ENCODE measurements around the gene SDK1. TPM values are rescaled to one million over a fixed set of nuclear protein-coding genes. Genes with fewer than 3 reads are reported as not detected.

Gene SDK1
- total and polyA plus RNA-seq, 4 donors, result 0.12 to 0.47 (median 0.36) TPM

DNA sequence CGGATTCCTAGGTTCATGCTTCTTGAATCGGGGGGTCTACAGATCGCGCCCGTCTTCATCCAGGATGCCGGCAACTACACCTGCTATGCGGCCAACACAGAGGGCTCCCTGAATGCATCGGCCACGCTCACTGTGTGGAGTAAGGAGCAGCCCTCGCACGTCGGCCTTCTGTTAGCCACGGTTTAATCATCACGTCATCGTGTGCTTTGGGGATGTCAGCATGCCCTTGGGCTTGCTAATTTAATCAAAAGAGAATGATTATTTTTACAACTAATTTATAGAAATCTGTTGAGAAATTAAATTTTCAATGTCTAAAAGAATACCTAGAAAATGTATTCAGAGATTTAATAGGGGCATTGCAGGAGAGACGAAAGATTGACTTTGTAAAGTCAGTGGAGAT, 668.2 kb downstream of the SDK1 start (continued):
- TF ChIP-seq, protein P1, sequence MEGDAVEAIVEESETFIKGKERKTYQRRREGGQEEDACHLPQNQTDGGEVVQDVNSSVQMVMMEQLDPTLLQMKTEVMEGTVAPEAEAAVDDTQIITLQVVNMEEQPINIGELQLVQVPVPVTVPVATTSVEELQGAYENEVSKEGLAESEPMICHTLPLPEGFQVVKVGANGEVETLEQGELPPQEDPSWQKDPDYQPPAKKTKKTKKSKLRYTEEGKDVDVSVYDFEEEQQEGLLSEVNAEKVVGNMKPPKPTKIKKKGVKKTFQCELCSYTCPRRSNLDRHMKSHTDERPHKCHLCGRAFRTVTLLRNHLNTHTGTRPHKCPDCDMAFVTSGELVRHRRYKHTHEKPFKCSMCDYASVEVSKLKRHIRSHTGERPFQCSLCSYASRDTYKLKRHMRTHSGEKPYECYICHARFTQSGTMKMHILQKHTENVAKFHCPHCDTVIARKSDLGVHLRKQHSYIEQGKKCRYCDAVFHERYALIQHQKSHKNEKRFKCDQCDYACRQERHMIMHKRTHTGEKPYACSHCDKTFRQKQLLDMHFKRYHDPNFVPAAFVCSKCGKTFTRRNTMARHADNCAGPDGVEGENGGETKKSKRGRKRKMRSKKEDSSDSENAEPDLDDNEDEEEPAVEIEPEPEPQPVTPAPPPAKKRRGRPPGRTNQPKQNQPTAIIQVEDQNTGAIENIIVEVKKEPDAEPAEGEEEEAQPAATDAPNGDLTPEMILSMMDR (IDR thresholded peaks at IDR 0.05; ENCODE audit: low read depth, low read length, missing input control), result no peak
- TF ChIP-seq GABPA (IDR thresholded peaks at IDR 0.05 in 1 of 2, conservative IDR thresholded peaks at IDR 0.05 in 1 of 2) (no peak), EGR1 (IDR thresholded peaks at IDR 0.05; ENCODE audit: low read depth in 2 of 2) (no peak), HNF4A (conservative IDR thresholded peaks at IDR 0.05) (no peak), JUND (IDR thresholded peaks at IDR 0.05) (no peak), HNF4G (IDR thresholded peaks at IDR 0.05) (no peak)
- TF ChIP-seq, protein P2, sequence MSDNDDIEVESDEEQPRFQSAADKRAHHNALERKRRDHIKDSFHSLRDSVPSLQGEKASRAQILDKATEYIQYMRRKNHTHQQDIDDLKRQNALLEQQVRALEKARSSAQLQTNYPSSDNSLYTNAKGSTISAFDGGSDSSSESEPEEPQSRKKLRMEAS (IDR thresholded peaks at IDR 0.05), result no peak

DNA sequence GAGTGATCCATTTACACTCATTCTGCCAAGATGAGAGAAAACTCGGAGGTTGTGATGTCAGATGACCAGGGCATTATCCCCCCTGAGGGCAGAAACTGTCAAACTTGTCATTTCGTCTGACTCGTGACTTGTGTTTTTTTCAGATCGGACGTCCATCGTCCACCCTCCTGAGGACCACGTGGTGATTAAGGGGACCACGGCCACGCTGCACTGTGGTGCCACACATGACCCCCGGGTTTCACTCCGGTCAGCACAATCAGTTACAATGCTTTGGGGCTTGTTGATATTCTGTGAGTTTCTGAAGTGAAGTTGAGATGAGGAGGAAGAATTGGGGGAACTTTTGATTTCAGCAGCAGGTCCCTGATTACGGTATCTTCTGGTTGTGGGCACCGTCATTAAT, 670.3 kb downstream of the SDK1 start:
- Histone ChIP-seq H3K4me3 (ENCODE audit: low read depth in 1 of 3, low read length in 3 of 3) (no peak overlapping the region), H3K27ac (ENCODE audit: low read depth in 1 of 2, low read length in 2 of 2) (no peak overlapping the region), H3K36me3 (ENCODE audit: control insufficient read depth in 4 of 4, insufficient read depth in 3 of 4, low read depth in 1 of 4, low read length in 3 of 4) (no peaks in the 10 kb centered on the region), H3K9me3 (ENCODE audit: control insufficient read depth in 4 of 4, low read length in 3 of 4) (no peaks in the 10 kb centered on the region), H3K9ac (ENCODE audit: low read depth in 1 of 2, low read length in 2 of 2) (no peak overlapping the region), H3K4me1 (ENCODE audit: control insufficient read depth in 4 of 4, insufficient read depth in 4 of 4, low read length in 3 of 4) (no peaks in the 10 kb centered on the region), H3K27me3 (ENCODE audit: control insufficient read depth in 4 of 4, insufficient read depth in 4 of 4, low read length in 3 of 4) (no peaks in the 10 kb centered on the region)
- 89% methylated on average over 13 of the region's 13 CpGs for WGBS
- DNase-seq (ENCODE audit: low spot score), result no peak
- TF ChIP-seq JUND (IDR thresholded peaks at IDR 0.05), result no peak
- TF ChIP-seq, protein P1 (IDR thresholded peaks at IDR 0.05; ENCODE audit: low read depth, low read length, missing input control), result no peak
- TF ChIP-seq RAD21 (IDR thresholded peaks at IDR 0.05), result no peak
- TF ChIP-seq RXRA (IDR thresholded peaks at IDR 0.05), result no peak
- no peak for TF ChIP-seq GABPA (IDR thresholded peaks at IDR 0.05 in 1 of 2, conservative IDR thresholded peaks at IDR 0.05 in 1 of 2)
- no peak for TF ChIP-seq SP1 (IDR thresholded peaks at IDR 0.05)
- TF ChIP-seq FOXA1 (IDR thresholded peaks at IDR 0.05), result no peak
- TF ChIP-seq EGR1 (IDR thresholded peaks at IDR 0.05; ENCODE audit: low read depth in 2 of 2), result no peak
- TF ChIP-seq TAF1 (conservative IDR thresholded peaks at IDR 0.05), result no peak
- TF ChIP-seq REST (IDR thresholded peaks at IDR 0.05), result no peak

All from liver (tissue), 9 donors.